ENCODE results near the gene C3orf18. TPM values are rescaled to one million over a fixed set of nuclear protein-coding genes. Genes with fewer than 3 reads are reported as not detected.

C3orf18 gene
- total and polyA plus RNA-seq, 9 donors: 15.7 to 23.4 (median 19.8) TPM

GRCh38 chr3:50581459-50581842 lies 13.9 kb upstream of the C3orf18 start:
- H3K4me1 ChIP-seq (ENCODE audit: control insufficient read depth, insufficient read depth, low read length): no peaks in the 10 kb centered on the region

GRCh38 chr3:50580683-50581458 lies 13.3 kb upstream of the C3orf18 start:
- H3K27me3 ChIP-seq (ENCODE audit: control insufficient read depth, insufficient read depth, low read length): no peaks in the 10 kb centered on the region
- WGBS (ENCODE audit: insufficient coverage): 67% methylated on average over 3 of the region's 9 CpGs
- H3K4me1 ChIP-seq (ENCODE audit: control insufficient read depth, insufficient read depth, low read length): no peaks in the 10 kb centered on the region
- no peak overlapping the region for H3K4me3 ChIP-seq (ENCODE audit: low read length)
- no peak for DNase-seq
- H3K36me3 ChIP-seq (ENCODE audit: control insufficient read depth, insufficient read depth, low read length): peaks cover 80% of the 10 kb centered on the region
- no peak overlapping the region for H3K27ac ChIP-seq (ENCODE audit: low read length)
- H3K9me3 ChIP-seq (replicated peaks; ENCODE audit: control insufficient read depth, low read depth, low read length): no peaks in the 10 kb centered on the region

More at GRCh38 chr3:50581459-50581842, 13.9 kb upstream of the C3orf18 start:
- Histone ChIP-seq H3K9me3 (replicated peaks; ENCODE audit: control insufficient read depth, low read depth, low read length) (no peaks in the 10 kb centered on the region), H3K27ac (ENCODE audit: low read length) (no peak overlapping the region), H3K36me3 (ENCODE audit: control insufficient read depth, insufficient read depth, low read length) (peaks cover 76% of the 10 kb centered on the region), H3K4me3 (ENCODE audit: low read length) (no peak overlapping the region), H3K27me3 (ENCODE audit: control insufficient read depth, insufficient read depth, low read length) (no peaks in the 10 kb centered on the region)
- 100% methylated on average over 2 of the region's 2 CpGs for whole genome bisulfite sequencing (ENCODE audit: insufficient coverage)
- no peak for DNase-seq

- no peak overlapping the region for H3K27ac ChIP-seq (ENCODE audit: low read length)
- no CpG with 5 or more reads among the region's 2 CpGs for WGBS (ENCODE audit: insufficient coverage)
- peaks cover 90% of the 10 kb centered on the region for H3K36me3 ChIP-seq (ENCODE audit: control insufficient read depth, insufficient read depth, low read length)
Measured at GRCh38 chr3:50577348-50577747, 9.8 kb upstream of the C3orf18 start.

GRCh38 chr3:50575372-50575771 lies 7.8 kb upstream of the C3orf18 start:
- no peak overlapping the region for H3K27ac ChIP-seq (ENCODE audit: low read length)
- no peaks in the 10 kb centered on the region for H3K27me3 ChIP-seq (ENCODE audit: control insufficient read depth, insufficient read depth, low read length)
- peaks cover 78% of the 10 kb centered on the region for H3K36me3 ChIP-seq (ENCODE audit: control insufficient read depth, insufficient read depth, low read length)
- no peak overlapping the region for H3K4me3 ChIP-seq (ENCODE audit: low read length)
- peaks cover 16% of the 10 kb centered on the region for H3K4me1 ChIP-seq (ENCODE audit: control insufficient read depth, insufficient read depth, low read length)
- no peak for DNase-seq
- H3K9me3 ChIP-seq (replicated peaks; ENCODE audit: control insufficient read depth, low read depth, low read length): no peaks in the 10 kb centered on the region
- WGBS (ENCODE audit: insufficient coverage): 91% methylated on average over 5 of the region's 6 CpGs

More at GRCh38 chr3:50577348-50577747, 9.8 kb upstream of the C3orf18 start:
- Histone ChIP-seq H3K4me3 (ENCODE audit: low read length) (no peak overlapping the region), H3K27me3 (ENCODE audit: control insufficient read depth, insufficient read depth, low read length) (no peaks in the 10 kb centered on the region), H3K9me3 (replicated peaks; ENCODE audit: control insufficient read depth, low read depth, low read length) (no peaks in the 10 kb centered on the region), H3K4me1 (ENCODE audit: control insufficient read depth, insufficient read depth, low read length) (peaks cover 3% of the 10 kb centered on the region)
- DNase-seq: no peak

- peaks cover 70% of the 10 kb centered on the region for H3K36me3 ChIP-seq (ENCODE audit: control insufficient read depth, insufficient read depth, low read length)
- no peak overlapping the region for H3K4me3 ChIP-seq (ENCODE audit: low read length)
- peaks cover 21% of the 10 kb centered on the region for H3K4me1 ChIP-seq (ENCODE audit: control insufficient read depth, insufficient read depth, low read length)
- DNase-seq: no peak
- H3K27ac ChIP-seq (ENCODE audit: low read length): no peak overlapping the region
- no peaks in the 10 kb centered on the region for H3K9me3 ChIP-seq (replicated peaks; ENCODE audit: control insufficient read depth, low read depth, low read length)
- H3K27me3 ChIP-seq (ENCODE audit: control insufficient read depth, insufficient read depth, low read length): no peaks in the 10 kb centered on the region
- no CpG with 5 or more reads among the region's 1 CpG for WGBS (ENCODE audit: insufficient coverage)
Measured at GRCh38 chr3:50574444-50574831, 6.9 kb upstream of the C3orf18 start.

- DNase-seq: no peak
- H3K9me3 ChIP-seq (replicated peaks; ENCODE audit: control insufficient read depth, low read depth, low read length): no peaks in the 10 kb centered on the region
- no peak overlapping the region for H3K4me3 ChIP-seq (ENCODE audit: low read length)
- no peaks in the 10 kb centered on the region for H3K27me3 ChIP-seq (ENCODE audit: control insufficient read depth, insufficient read depth, low read length)
- H3K27ac ChIP-seq (ENCODE audit: low read length): no peak overlapping the region
- H3K36me3 ChIP-seq (ENCODE audit: control insufficient read depth, insufficient read depth, low read length): peaks cover 64% of the 10 kb centered on the region
- WGBS (ENCODE audit: insufficient coverage): 89% methylated on average over 3 of the region's 8 CpGs
- peaks cover 21% of the 10 kb centered on the region for H3K4me1 ChIP-seq (ENCODE audit: control insufficient read depth, insufficient read depth, low read length)
Measured at GRCh38 chr3:50573566-50574443, 6.3 kb upstream of the C3orf18 start.

GRCh38 chr3:50572801-50573371 lies 5.3 kb upstream of the C3orf18 start:
- Histone ChIP-seq H3K9me3 (replicated peaks; ENCODE audit: control insufficient read depth, low read depth, low read length) (no peaks in the 10 kb centered on the region), H3K27ac (ENCODE audit: low read length) (no peak overlapping the region), H3K27me3 (ENCODE audit: control insufficient read depth, insufficient read depth, low read length) (no peaks in the 10 kb centered on the region), H3K36me3 (ENCODE audit: control insufficient read depth, insufficient read depth, low read length) (peaks cover 55% of the 10 kb centered on the region), H3K4me1 (ENCODE audit: control insufficient read depth, insufficient read depth, low read length) (peaks cover 31% of the 10 kb centered on the region), H3K4me3 (ENCODE audit: low read length) (no peak overlapping the region)
- DNase-seq: no peak
- WGBS (ENCODE audit: insufficient coverage): 80% methylated on average over 1 of the region's 4 CpGs

GRCh38 chr3:50572158-50572557 lies 4.6 kb upstream of the C3orf18 start:
- 60% methylated on average over 1 of the region's 1 CpG for WGBS (ENCODE audit: insufficient coverage)
- Histone ChIP-seq H3K27ac (ENCODE audit: low read length) (no peak overlapping the region), H3K9me3 (replicated peaks; ENCODE audit: control insufficient read depth, low read depth, low read length) (no peaks in the 10 kb centered on the region), H3K27me3 (ENCODE audit: control insufficient read depth, insufficient read depth, low read length) (no peaks in the 10 kb centered on the region), H3K4me1 (ENCODE audit: control insufficient read depth, insufficient read depth, low read length) (peaks cover 34% of the 10 kb centered on the region), H3K4me3 (ENCODE audit: low read length) (no peak overlapping the region), H3K36me3 (ENCODE audit: control insufficient read depth, insufficient read depth, low read length) (peaks cover 47% of the 10 kb centered on the region)
- DNase-seq: peak; percentile 81

GRCh38 chr3:50571486-50571885 lies 3.9 kb upstream of the C3orf18 start:
- no peaks in the 10 kb centered on the region for H3K27me3 ChIP-seq (ENCODE audit: control insufficient read depth, insufficient read depth, low read length)
- no peak for DNase-seq
- H3K9me3 ChIP-seq (replicated peaks; ENCODE audit: control insufficient read depth, low read depth, low read length): no peaks in the 10 kb centered on the region
- H3K36me3 ChIP-seq (ENCODE audit: control insufficient read depth, insufficient read depth, low read length): peaks cover 41% of the 10 kb centered on the region
- no peak overlapping the region for H3K27ac ChIP-seq (ENCODE audit: low read length)
- 100% methylated on average over 1 of the region's 4 CpGs for WGBS (ENCODE audit: insufficient coverage)
- no peak overlapping the region for H3K4me3 ChIP-seq (ENCODE audit: low read length)
- H3K4me1 ChIP-seq (ENCODE audit: control insufficient read depth, insufficient read depth, low read length): peaks cover 40% of the 10 kb centered on the region
